HK-2 (cell line): ENCODE results near the gene MCOLN1.
A peak's percentile ranks its signal among the peaks of the same experiment; 100 is the strongest.

ENCODE experiments used
- DNase-seq: peaks from one replicate; pipeline ENCODE4 v3.0.0-alpha.2; 2018; ENCODE audit not compliant: unreplicated experiment

Gene MCOLN1

DNA sequence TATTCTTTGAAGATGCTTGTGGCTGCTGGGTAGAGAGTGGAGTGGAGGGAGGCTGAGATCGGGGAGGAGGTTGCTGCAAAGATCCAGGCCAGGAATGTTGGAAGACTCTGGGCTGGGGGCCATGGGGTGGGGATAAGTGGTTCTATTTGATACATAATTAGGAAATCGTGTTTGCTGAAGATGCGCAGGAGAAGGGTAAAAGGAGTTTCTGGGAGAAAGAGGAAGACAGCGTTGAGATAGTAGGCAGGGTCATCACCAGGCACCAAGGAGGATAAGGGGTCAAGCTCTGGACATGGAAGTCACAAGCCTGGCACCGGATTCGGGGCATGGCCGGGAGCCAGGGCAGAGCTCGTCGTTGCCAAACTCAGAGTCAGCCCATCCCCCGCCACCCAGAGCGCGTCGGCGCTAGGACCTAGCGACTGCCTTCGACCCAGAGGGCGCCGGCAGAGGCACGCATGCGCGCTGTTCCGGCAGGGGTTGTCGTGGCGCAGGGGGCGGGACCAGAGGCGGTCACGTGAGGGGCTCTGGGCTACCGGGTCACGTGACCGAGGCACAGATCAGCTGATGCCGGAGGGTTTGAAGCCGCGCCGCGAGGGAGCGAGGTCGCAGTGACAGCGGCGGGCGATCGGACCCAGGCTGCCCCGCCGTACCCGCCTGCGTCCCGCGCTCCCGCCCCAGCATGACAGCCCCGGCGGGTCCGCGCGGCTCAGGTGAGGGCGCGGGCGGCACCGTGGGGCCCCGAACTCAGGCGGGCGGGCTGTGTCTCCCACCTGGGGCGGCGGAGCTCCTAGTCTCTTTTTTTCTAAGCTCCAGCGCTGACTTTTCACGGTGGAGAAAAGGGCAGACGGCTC, at the start of gene MCOLN1:
MCOLN1 (plus strand) TSS at position 553 of the 851 bp plus-strand sequence; CDS start at position 680, 127 bp downstream.
- DNase-seq: peak; percentile 98

DNA sequence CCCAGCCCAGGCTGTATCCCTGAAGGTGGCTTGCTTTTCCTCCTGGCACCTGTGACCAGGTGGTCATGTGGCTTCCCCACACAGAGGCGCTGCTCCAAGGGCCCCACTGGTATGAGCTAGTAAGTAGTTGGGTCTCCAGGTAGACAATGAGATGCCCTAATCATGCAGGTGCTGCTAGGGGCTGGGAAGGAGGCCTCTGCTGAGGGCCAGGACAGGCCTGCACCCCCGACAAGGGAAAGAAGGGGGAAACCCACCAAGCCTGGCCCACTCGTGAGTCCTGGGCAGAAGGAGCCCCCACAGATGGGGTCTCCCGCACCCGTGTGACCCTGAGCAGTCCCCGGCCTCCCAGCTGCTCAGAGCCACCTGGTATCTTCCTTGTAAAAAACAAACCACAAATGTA, 46.8 kb upstream of the MCOLN1 start:
- DNase-seq: no peak

- no peak for DNase-seq
These were observed 46.2 kb upstream of the MCOLN1 start for GRCh38 chr19:7476241-7476640.

- DNase-seq: no peak
These were observed 45.5 kb upstream of the MCOLN1 start for GRCh38 chr19:7476777-7477494.

GRCh38 chr19:7477758-7478157, 44.7 kb upstream of the MCOLN1 start:
- DNase-seq: no peak

- no peak for DNase-seq
These were observed 44.1 kb upstream of the MCOLN1 start for GRCh38 chr19:7478173-7478842.

- DNase-seq: no peak
These were observed 43.6 kb upstream of the MCOLN1 start for GRCh38 chr19:7478843-7479227.

- DNase-seq: no peak
These were observed 42.0 kb upstream of the MCOLN1 start for GRCh38 chr19:7480222-7480969.

DNA sequence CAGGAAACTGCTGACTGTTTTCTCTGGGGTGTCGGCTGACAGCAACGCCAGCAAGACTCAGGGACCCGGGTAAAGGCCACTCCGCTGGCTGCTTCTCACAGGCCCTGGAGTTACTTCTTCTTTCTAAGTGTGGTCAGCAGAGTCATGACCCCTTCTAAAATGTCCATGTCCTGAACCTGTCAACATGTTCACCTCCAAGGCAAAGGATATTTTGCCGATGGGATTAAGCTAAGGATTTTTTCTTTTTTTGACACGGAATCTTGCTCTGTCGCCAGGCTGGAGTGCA, 41.5 kb upstream of the MCOLN1 start:
- DNase-seq: no peak

GRCh38 chr19:7482584-7483439, 39.6 kb upstream of the MCOLN1 start:
- no peak for DNase-seq

- no peak for DNase-seq
These were observed 38.7 kb upstream of the MCOLN1 start for GRCh38 chr19:7483720-7484201.

DNA sequence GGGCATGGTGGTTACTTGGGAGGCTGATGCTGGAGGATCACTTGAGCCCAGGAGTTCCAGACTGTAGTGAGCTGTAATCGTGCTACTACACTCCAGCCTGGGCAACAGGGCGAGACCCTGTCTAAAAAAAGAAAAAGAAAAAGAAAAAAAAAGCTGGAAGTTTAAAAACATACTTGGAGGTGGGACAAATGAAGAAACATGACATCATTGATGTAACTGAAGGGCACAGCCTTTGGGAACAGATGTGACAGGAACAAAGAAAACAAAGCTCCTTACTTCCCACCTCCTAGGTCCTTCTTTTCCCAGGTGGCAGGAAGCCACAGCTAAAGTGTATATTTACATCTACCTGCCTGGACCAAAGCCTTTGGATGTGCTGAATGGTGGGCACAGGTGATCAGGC, 35.5 kb upstream of the MCOLN1 start:
- DNase-seq: no peak

DNA sequence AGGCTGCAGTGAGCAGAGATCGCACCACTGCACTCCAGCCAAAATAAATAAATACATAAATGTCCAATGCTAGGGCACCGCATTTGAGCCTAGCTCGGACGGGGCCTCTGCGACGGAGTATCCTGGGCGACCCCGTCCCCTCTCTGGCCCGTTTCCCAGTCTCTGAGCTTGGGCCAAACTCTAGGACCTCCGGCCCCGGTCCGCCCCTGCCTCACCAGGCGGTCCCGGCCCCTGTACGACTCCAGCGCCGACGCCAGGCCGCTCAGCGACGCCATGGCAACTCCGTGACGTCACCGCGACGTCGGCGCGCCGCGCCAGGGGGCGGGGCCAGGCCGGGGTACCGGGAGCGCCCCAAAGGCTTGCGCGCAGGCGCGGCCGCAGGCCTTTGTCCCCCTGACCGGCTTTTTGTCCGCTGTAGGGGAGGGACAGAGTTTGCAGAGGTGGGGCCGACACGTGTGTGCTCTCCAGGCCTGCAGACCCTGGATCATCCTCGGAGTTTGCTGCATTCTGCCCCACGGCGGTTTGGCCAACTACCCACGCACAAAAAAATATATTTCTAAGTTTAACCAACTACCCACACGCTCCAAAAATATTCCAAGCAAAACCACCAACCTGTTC, 33.6 kb upstream of the MCOLN1 start, which contains the start of gene PEX11G:
PEX11G (minus strand) TSS at position 300 of the 618 bp plus-strand sequence; CDS start at position 275, 25 bp downstream.
- DNase-seq: peak; percentile 76

DNA sequence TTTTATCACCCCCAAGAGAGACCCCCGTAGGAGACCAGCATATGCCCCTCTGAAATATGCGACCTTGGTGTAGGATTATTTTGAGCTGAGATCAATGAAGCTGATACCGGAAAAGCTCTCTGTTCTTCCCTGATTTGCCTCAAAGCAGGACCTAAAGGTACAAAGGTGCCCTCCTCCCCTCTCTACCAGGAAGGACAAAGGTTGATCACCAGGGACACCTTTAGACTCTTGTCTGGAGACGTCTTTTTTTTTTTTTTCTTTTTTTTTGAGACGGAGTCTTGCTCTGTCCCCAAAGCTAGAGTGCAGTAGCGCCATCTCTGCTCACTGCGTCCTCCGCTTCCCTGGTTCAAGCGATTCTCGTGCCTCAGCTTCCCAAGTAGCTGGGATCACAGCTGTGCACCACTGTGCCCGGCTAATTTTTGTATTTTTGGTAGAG, 32.8 kb upstream of the MCOLN1 start:
- DNase-seq: no peak

GRCh38 chr19:7492142-7492541, 30.3 kb upstream of the MCOLN1 start:
- DNase-seq: no peak

DNA sequence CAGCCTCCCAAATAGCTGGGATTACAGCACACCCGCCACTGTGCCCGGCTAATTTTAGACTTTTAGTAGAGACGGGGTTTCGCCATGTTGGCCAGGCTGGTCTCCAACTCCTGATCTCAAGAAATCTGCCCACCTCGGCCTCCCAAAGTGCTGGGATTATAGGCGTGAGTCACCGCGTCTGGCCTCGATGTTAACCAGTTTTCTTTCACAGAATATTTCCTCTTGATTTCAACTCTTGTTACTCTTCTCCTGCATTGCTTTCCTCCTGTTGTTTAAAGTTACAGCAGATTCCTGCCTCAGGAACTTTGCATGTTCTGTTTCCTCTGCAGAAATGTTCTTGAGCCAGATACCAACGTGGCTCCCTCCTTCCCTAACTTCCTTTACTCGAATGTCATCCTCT, 29.9 kb upstream of the MCOLN1 start:
- DNase-seq: no peak

DNA sequence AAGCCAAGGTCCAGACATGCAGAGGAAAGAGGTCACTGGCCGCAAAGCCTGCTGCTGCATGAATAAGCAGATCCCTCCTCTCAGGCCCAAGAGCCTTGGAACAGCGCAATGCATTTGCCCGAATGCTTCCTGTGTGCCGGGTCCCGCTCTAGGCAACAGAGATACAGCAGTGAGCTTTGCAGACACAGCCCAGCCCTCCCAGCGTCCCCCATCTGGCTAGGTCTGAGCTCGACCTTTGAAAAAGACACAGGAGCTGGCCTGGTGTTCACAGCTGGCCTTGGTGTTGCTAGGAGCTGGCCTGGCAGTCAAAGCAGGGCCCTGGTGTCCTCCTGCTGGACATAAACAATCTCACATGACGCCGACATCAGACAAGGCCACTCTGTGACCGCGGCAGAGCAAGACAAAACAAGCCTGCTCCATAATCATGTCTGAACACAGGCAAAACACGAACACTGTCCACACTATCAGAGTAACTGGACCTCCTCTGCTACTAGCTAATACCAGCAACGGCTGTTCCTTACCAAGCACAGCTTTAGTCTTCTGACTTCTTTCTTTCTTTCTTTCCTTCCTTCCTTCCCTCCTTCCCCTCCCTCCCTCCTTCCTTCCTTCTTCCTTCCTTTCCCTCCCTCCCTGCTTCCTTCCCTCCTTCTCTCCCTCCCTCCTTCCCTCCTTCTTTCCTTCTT, 27.9 kb upstream of the MCOLN1 start:
- no peak for DNase-seq

DNA sequence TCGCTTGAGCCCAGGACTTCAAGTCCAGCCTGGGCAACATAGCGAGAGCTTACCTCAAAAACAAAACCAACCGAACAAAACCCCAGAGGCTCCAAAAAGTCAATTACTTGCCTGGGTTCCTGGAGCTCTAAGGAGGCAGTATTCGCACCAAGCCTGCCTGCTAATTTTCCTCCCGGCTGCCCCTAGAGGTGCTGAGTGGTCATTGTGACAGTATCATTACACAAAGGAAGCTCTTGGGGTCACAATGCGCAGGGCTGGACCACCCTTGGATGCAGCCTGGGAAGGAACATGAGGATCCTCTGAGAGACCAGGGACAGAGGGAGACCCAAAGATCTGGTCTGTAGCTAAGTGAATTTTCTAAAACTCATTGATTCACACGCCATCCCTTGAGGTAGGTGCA, 25.1 kb upstream of the MCOLN1 start:
- no peak for DNase-seq

DNA sequence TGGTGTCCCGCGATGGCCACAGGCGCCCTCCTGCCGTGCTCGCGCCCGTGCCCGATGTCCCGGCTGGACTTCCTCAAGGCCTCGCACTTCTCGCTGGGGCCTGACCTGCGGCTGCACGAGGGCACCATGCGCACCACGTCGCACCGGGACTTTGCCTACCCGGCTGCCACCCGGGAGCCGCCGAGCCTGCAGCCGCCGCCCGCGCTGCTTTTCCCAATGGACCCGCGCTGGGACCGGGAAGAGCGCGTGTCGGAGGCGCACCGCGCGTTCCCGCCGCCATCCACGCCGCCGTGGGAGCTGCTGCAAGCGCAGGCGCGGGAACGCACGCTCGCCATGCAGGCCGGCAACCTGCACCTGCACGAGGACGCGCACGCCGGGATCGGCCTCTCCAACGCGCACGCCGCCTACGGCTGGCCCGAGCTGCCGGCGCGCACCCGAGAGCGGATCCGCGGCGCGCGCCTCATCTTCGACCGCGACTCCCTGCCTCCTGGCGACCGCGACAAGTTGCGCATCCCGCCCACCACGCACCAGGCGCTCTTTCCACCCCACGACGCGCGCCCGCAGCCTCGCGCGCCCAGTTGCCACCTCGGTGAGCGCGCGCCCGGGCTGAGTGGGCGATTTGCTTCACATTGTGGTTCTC, 21.5 kb upstream of the MCOLN1 start:
- peak; percentile 67 for DNase-seq
